Spleen (tissue), 7 donors: Measurements from ENCODE around the gene DCST1.

Experiments
- CTCF ChIP-seq, 11 experiments: fragments of 200-600 bp in 7 of 11; fragments of 450-650 bp in 4 of 11; sonication (generic) in 4 of 11; IDR thresholded peaks in 8 of 11; conservative IDR thresholded peaks in 3 of 11; 1 replicate in 7 of 11; 2 replicates in 4 of 11; pipeline versions ENCODE4 v1.4.0 to v1.8.0; 2016 to 2021; ENCODE audit warnings: antibody characterized with exemption in 11 of 11, inconsistent platforms in 4 of 11, mild to moderate bottlenecking in 1 of 11
- POLR2AphosphoS5 ChIP-seq, 3 donors: sonication (generic); formaldehyde crosslinking; IDR thresholded peaks; one replicate each; pipeline ENCODE4 v1.5.1; 2017; ENCODE audit warnings: antibody characterized with exemption in 3 of 3
- donor health status: DM: no; HTN: no; CAD: no; lungs with moderate emphysema.
- donor health status: DM: no; HTN: no; CAD: no.
- donor health status: DM: no; HTN: no; CAD: no.

GRCh38 chr1:155099331-155099730 is 65.7 kb downstream of the DCST1 start:
- TF ChIP-seq CTCF (IDR thresholded peaks at IDR 0.05 in 8 of 11, conservative IDR thresholded peaks at IDR 0.05 in 3 of 11) (no peak), POLR2AphosphoS5 (IDR thresholded peaks at IDR 0.05) (no peak)
